K562 (cell line): ENCODE results near the gene CCDC196. TPM values are rescaled to one million over a fixed set of nuclear protein-coding genes. Genes with fewer than 3 reads are reported as not detected.
A peak's percentile ranks its signal among the peaks of the same experiment; 100 is the strongest.

Source experiments
- ATAC-seq: fragments of 200-7000 bp; cut with Tn5 transposase; 3 replicates; pipeline ENCODE4 v1.9.1; 2020; ENCODE audit warnings: moderate library complexity
- BruUV-seq: library from RNA; stranded (reverse); fragments of 400-500 nt; replicated peaks from 2 replicates; lab custom pipeline; 2021; lab: Mats Ljungman, UMichigan
- CTCF ChIA-PET: fragments of 300-600 bp; formaldehyde crosslinking; extraction: SDS; loops from one replicate; lab custom pipeline; 2021; ENCODE audit warnings: low intra/inter-chr PET ratio; lab: Yijun Ruan, JAX
- POLR2A ChIA-PET: fragments of 300-600, 350-650 bp; sonication (Branson Sonifier 250); formaldehyde crosslinking; extraction: SDS; loops from one replicate; lab custom pipeline; 2021; ENCODE audit warnings: antibody characterized with exemption, inconsistent platforms; lab: Yijun Ruan, JAX
- DNase-seq, 4 experiments: peaks; one replicate each; pipeline versions ENCODE4 v3.0.0 to v3.0.0-alpha.2; 2011 to 2018; ENCODE audit warnings: low spot score in 3 of 4, mixed read lengths in 3 of 4; ENCODE audit errors: extremely low read depth in 1 of 4
- FAIRE-seq: peaks from 2 replicates; lab custom pipeline; 2011; peaks lifted over from hg19 to GRCh38; lab: Jason Lieb, UNC
- H2AFZ ChIP-seq: 2 replicates; pipeline ENCODE4 v1.6.0; 2011; ENCODE audit warnings: low read depth, low read length, control low read depth, inconsistent platforms
- H3K27ac ChIP-seq: fragments of 200-600 bp; 3 replicates; pipeline ENCODE4 v1.8.0; 2011; ENCODE audit warnings: low read depth, mild to moderate bottlenecking, control low read depth, inconsistent platforms, low read length, moderate library complexity, mixed read lengths; ENCODE audit errors: extremely low read depth
- H3K27me3 ChIP-seq, 2 experiments: fragments of 300-600 bp in 1 of 2; 2 replicates in 1 of 2; 3 replicates in 1 of 2; pipeline versions ENCODE4 v1.6.0 to v1.8.0; 2011; ENCODE audit warnings: inconsistent platforms in 2 of 2, low read length in 2 of 2, mild to moderate bottlenecking in 1 of 2, mixed read lengths in 1 of 2, moderate library complexity in 1 of 2; ENCODE audit not compliant: control insufficient read depth in 2 of 2, insufficient read depth in 2 of 2
- H3K36me3 ChIP-seq: fragments of 300-600 bp; 3 replicates; pipeline ENCODE4 v1.8.0; 2011; ENCODE audit warnings: mild to moderate bottlenecking, low read length, inconsistent platforms; ENCODE audit not compliant: control insufficient read depth, insufficient read depth
- H3K4me1 ChIP-seq, 2 experiments: fragments of 200-600 bp in 1 of 2; replicated peaks in 1 of 2; 2 replicates in 1 of 2; 3 replicates in 1 of 2; pipeline versions ENCODE4 v1.5.1 to v1.8.0; 2011; ENCODE audit warnings: inconsistent platforms in 2 of 2, low read length in 2 of 2, mild to moderate bottlenecking in 1 of 2, mixed read lengths in 1 of 2, moderate library complexity in 1 of 2; ENCODE audit not compliant: control insufficient read depth in 2 of 2, insufficient read depth in 2 of 2
- H3K4me2 ChIP-seq: 2 replicates; pipeline ENCODE4 v1.6.1; 2011; ENCODE audit warnings: low read length, control low read depth, inconsistent platforms, mixed read lengths; ENCODE audit not compliant: insufficient read depth
- H3K4me3 ChIP-seq: fragments of 200-600 bp; sonication (generic), shearing (Covaris generic); 2 replicates; pipeline ENCODE4 v1.5.1; 2016; ENCODE audit warnings: control low read depth, inconsistent platforms
- H3K79me2 ChIP-seq: fragments of 200-600 bp; 3 replicates; pipeline ENCODE4 v1.8.0; 2011; ENCODE audit warnings: low read length, inconsistent platforms; ENCODE audit not compliant: control insufficient read depth, insufficient read depth
- H3K9ac ChIP-seq, 2 experiments: 2 replicates each; pipeline versions ENCODE4 v1.6.0 to v1.6.1; 2011; ENCODE audit warnings: low read depth in 2 of 2, low read length in 2 of 2, control low read depth in 1 of 2, inconsistent platforms in 1 of 2, mild to moderate bottlenecking in 1 of 2, mixed read lengths in 1 of 2; ENCODE audit not compliant: insufficient read depth in 1 of 2
- H3K9me1 ChIP-seq: one replicate; pipeline ENCODE4 v1.6.0; 2011; ENCODE audit warnings: inconsistent platforms, mild to moderate bottlenecking, low read length, moderate library complexity; ENCODE audit not compliant: control insufficient read depth, insufficient read depth
- H3K9me3 ChIP-seq: replicated peaks from 2 replicates; pipeline ENCODE4 v1.5.1; 2011; ENCODE audit warnings: low read depth, low read length, inconsistent platforms; ENCODE audit not compliant: control insufficient read depth, insufficient read depth
- H4K20me1 ChIP-seq: replicated peaks from 2 replicates; pipeline ENCODE4 v1.6.1; 2011; ENCODE audit warnings: low read length, inconsistent platforms, mixed read lengths; ENCODE audit not compliant: control insufficient read depth, insufficient read depth
- C11orf30 ChIP-seq: fragments of 450-650 bp; IDR thresholded peaks from 2 replicates; pipeline ENCODE4 v1.6.1; 2016; ENCODE audit warnings: low read depth, mild to moderate bottlenecking
- HDAC6 ChIP-seq: IDR thresholded peaks from 2 replicates; pipeline ENCODE4 v1.6.1; 2012; ENCODE audit warnings: low read depth, mild to moderate bottlenecking, control low read depth, inconsistent platforms, low read length, moderate library complexity
- HNRNPL ChIP-seq: fragments of 200-400 bp; formaldehyde crosslinking; IDR thresholded peaks from 2 replicates; pipeline ENCODE4 v1.6.1; 2017; ENCODE audit warnings: low read depth, mild to moderate bottlenecking, low read length
- NFE2 ChIP-seq: IDR thresholded peaks from 2 replicates; pipeline ENCODE4 v1.6.1; 2014; ENCODE audit warnings: antibody characterized with exemption, low read depth
- PCBP2 ChIP-seq: fragments of 200-400 bp; formaldehyde crosslinking; IDR thresholded peaks from 2 replicates; pipeline ENCODE4 v1.6.1; 2018; ENCODE audit warnings: low read length, low read depth, mild to moderate bottlenecking, moderate library complexity; ENCODE audit not compliant: poor library complexity, severe bottlenecking
- PREB ChIP-seq: sonication (generic); formaldehyde crosslinking; IDR thresholded peaks from 2 replicates; pipeline ENCODE4 v1.8.1; 2023; ENCODE audit warnings: mild to moderate bottlenecking, missing genetic modification reagents
- SMAD3 ChIP-seq: fragments of 450-650 bp; formaldehyde crosslinking; conservative IDR thresholded peaks from 2 replicates; pipeline ENCODE4 v1.4.0; 2020; ENCODE audit warnings: mild to moderate bottlenecking
- SNIP1 ChIP-seq: fragments of 450-650 bp; IDR thresholded peaks from 2 replicates; pipeline ENCODE4 v1.7.1; 2017; ENCODE audit warnings: low read depth, mild to moderate bottlenecking
- TEAD4 ChIP-seq, 2 experiments: sonication (generic) in 1 of 2; formaldehyde crosslinking in 1 of 2; IDR thresholded peaks; 2 replicates each; pipeline versions ENCODE4 v1.6.1 to v1.8.0; 2012 to 2022; ENCODE audit warnings: borderline replicate concordance in 1 of 2, inconsistent platforms in 1 of 2, low read length in 1 of 2, mild to moderate bottlenecking in 1 of 2, missing genetic modification reagents in 1 of 2
- XRCC3 ChIP-seq: fragments of 450-650 bp; IDR thresholded peaks from 2 replicates; pipeline ENCODE4 v1.6.1; 2017; ENCODE audit warnings: mild to moderate bottlenecking, moderate library complexity
- ZEB2 ChIP-seq: fragments of 450-650 bp; IDR thresholded peaks from 2 replicates; pipeline ENCODE4 v1.6.1; 2016
- WGBS: fragments of 100-300 bp; shearing (Covaris generic); methylation state at CpG from one replicate; pipeline ENCODE4 v1.1.6; 2016; ENCODE audit warnings: low coverage, mixed read lengths; ENCODE audit not compliant: insufficient coverage; ENCODE audit errors: missing lambda C conversion rate; 5-methylcytosine and 5-hydroxymethylcytosine counted together
- in situ Hi-C: fragments of 300-500 bp; cut with MboI; formaldehyde crosslinking; loops from 4 replicates; pipeline ENCODE4 v1.15.0; 2018; ENCODE audit warnings: inconsistent platforms, mixed read lengths
- intact Hi-C: fragments of 100-400 bp; cut with micrococcal nuclease; formaldehyde crosslinking; loops from 2 replicates; pipeline ENCODE4 v1.14.2; 2022
- polyA plus RNA-seq, 8 experiments: library from polyadenylated mRNA; depleted of rRNA in 4 of 8; stranded (reverse) in 5 of 8; unstranded in 3 of 8; fragments of >200 nt; fragmentation: Nextera tagmentation in 2 of 8; fragmentation: Illumina TruSeq in 1 of 8; extraction: Ambion mirVana in 2 of 8; extraction: Trizol in 1 of 8; gene quantifications; 2 replicates each; pipeline versions ENCODE4 v1.2.1 to v1.2.3, GENCODE V29; 2011 to 2014; ENCODE audit warnings: inconsistent platforms in 1 of 8, missing spikeins in 1 of 8
- total RNA-seq, 7 experiments: library from RNA; depleted of rRNA in 6 of 7; stranded (reverse); fragments of >200 nt in 6 of 7; fragmentation: Illumina TruSeq in 2 of 7; extraction: Trizol in 2 of 7; gene quantifications; 2 replicates each; pipeline versions ENCODE4 v1.2.1 to v1.2.3, GENCODE V29; 2011 to 2021; ENCODE audit warnings: low replicate concordance in 1 of 7
- TF ChIP-seq, protein P1 (sequence below): fragments of 250-450 bp; sonication (Bioruptor Pico); IDR thresholded peaks from 2 replicates; pipeline ENCODE4 v1.5.0; 2021; ENCODE audit warnings: mild to moderate bottlenecking, moderate library complexity
- TF ChIP-seq, protein P2 (sequence below): fragments of 250-450 bp; sonication (Bioruptor Pico); IDR thresholded peaks from 2 replicates; pipeline ENCODE4 v1.8.0; 2022; ENCODE audit warnings: moderate library complexity, mild to moderate bottlenecking, inconsistent platforms

The CCDC196 gene
- total and polyA plus RNA-seq, 9 of the 15 experiments (the other 6 are each of a cell fraction or from before 2014, with no cell fraction given): not detected

GRCh38 chr14:66485029-66485428 lies 1.1 kb upstream of the CCDC196 start (continued):
- TF ChIP-seq ZEB2 (no peak), HDAC6 (no peak), SNIP1 (no peak)

DNA sequence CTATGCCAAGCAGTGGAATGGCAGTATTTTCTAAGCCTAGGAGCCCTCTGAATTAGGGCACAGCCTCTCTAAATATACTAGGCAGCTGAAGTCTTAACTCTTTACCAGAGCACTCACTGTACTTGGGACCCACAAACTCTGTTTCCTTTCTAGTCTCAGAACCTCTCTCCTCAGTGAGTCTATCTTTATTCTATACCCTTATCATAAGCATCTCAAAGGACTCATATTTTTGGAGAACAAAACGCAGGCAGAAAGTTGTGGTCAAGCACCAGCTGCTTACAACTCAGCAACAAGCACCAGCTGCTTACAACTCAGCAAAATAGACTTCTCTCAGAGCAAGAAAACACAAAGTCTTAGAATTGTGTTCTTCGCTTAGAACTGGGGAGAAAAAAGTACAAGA lies 993 bp downstream of the CCDC196 start:
- Histone ChIP-seq H4K20me1 (no peaks in the 10 kb centered on the region), H3K36me3 (no peaks in the 10 kb centered on the region), H3K27me3 (no peaks in the 10 kb centered on the region), H3K27ac (no peak overlapping the region), H3K79me2 (no peaks in the 10 kb centered on the region), H3K4me3 (no peak overlapping the region), H3K4me2 (no peak overlapping the region), H3K9ac (no peak overlapping the region), H3K9me1 (no peaks in the 10 kb centered on the region), H2AFZ (0 out of 2 replicates have a peak overlapping the region, but pooled peaks have one; percentile 16), H3K4me1 (peaks cover 0 to 3% of the 10 kb centered on the region in 2 experiments; a peak in 2 of 5 replicates), H3K9me3 (no peaks in the 10 kb centered on the region)
- CTCF ChIA-PET: no interaction called here
- POLR2A ChIA-PET: no interaction called here
- intact Hi-C loops: no loop called here
- WGBS: 0% methylated on average over 2 of the region's 2 CpGs
- no peak for ATAC-seq
- no TSS peak for BruUV-seq
- in situ Hi-C loops: loop anchor here (25.0 kb wide), 1 partner anchor 1325 kb away; the partner anchor contains the start of genes RAD51B and ZFYVE26
- TF ChIP-seq, protein P1, sequence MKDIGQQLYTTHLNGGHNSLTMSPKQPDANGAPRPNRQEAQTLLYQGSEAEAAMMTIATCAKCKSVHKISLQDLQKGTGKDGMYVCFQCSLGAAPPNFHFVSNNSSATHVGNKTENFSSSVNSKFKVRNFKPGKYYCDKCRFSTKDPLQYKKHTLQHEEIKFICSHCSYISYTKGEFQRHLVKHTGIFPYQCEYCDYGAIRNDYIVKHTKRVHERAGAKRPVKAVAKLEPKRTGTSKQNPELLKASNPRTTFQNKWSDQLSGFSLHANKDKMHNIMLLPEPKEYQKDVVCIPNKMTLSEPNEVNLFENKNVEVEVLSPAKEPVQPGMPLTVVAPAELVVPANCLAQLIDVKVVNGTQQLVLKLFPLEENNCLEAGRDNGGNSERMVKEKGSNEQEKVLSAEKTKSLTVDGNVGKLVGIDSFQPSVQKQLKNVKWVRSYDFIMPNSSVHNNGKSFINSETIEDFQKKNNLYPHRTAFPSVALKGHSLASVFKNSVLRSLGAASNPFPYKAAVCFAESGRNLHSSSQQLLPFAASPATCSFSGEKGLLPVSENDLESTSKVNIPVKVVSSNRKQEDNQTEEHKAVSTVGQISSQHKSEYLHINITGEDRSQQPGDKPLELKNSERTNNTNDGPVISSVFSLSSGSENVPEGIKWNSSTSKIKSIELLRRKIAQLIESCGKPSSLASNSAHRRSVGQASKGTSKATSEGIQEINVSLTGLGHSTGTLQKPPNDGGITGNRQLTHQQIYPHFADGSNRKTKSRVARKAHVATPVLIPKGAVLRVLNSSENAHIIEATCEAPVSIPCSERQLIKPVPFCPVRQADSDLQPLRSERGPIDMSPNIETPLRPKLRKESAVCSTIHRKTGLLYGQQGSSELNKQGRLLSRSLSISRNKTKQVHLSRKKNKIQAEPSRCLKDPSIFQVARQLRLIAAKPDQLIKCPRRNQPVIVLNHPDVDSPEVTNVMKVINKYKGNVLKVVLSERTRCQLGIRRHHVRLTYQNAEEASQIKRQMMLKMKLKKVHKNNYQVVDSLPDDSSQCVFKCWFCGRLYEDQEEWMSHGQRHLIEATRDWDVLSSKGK: no peak
- TF ChIP-seq PCBP2 (no peak), HNRNPL (no peak), NFE2 (peak; percentile 36; the same call in 1 of the 2 replicates), PREB (CRISPR knock-in tag) (no peak), XRCC3 (no peak), SMAD3 (no peak), TEAD4 (IDR thresholded peaks at IDR 0.05; ENCODE audit: low read length) (no peak), TEAD4 (CRISPR knock-in tag; IDR thresholded peaks at IDR 0.05; ENCODE audit: borderline replicate concordance) (no peak), C11orf30 (0 out of 2 replicates have a peak, but pooled peaks have one; percentile 19)
- TF ChIP-seq, protein P2, sequence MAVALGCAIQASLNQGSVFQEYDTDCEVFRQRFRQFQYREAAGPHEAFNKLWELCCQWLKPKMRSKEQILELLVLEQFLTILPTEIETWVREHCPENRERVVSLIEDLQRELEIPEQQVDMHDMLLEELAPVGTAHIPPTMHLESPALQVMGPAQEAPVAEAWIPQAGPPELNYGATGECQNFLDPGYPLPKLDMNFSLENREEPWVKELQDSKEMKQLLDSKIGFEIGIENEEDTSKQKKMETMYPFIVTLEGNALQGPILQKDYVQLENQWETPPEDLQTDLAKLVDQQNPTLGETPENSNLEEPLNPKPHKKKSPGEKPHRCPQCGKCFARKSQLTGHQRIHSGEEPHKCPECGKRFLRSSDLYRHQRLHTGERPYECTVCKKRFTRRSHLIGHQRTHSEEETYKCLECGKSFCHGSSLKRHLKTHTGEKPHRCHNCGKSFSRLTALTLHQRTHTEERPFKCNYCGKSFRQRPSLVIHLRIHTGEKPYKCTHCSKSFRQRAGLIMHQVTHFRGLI (CRISPR knock-in tag): no peak
- no peak for DNase-seq
- no peak for FAIRE-seq
